ENCODE data around the gene HSD17B1. TPM values are rescaled to one million over a fixed set of nuclear protein-coding genes. Genes with fewer than 3 reads are reported as not detected.

HSD17B1 gene
- total RNA-seq, 1 experiment from 2014 or later, result 1.5 TPM

DNA sequence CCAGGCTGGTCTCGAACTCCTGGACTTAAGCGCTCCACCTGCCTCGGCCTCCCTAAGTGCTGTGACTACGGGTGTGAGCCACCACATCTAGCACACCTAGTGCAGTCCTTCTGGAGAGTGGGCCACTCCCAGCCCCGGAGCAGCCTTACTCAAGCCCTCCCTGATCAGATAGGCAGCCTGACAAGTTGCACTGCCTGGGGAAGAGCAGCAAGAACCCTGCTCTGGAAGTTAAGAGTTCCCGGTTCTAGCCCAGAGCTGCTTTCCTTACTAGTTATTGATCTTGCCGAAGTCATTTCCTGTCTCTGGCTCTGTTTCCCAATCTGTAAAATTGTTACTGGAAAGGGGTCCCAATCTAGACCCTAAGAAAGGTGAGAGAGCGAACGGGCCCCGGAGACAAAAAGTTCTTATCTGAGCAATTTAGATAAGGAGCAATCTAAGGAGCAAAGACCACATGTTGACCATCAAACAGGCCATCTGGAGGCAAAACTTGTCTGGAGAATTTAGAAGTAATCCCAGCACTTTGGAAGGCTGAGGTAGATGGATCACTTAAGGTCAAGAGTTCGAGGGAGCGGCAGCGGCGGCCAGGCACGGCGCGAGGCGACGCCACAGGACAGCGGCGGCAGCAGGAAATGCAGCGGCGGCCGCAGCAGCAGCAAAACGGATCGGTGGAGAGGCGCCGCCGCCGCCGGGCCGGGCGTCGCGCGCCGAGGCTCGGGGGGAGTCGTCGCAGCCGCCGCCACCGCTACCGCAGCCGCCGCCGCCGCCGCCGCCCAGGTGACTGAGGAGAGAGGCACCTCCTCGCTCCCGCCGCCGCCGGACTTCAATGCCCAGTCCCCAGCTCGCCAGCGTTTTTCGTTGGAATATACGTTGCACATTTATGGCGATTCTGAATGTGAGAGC lies 21.0 kb upstream of the HSD17B1 start:
- ATAC-seq, result peak; percentile 11
- H3K9me3 Mint-ChIP-seq, result no peaks in the 10 kb centered on the region
- H3K4me3 Mint-ChIP-seq, result peak overlapping the region; percentile 69
- CTCF ChIA-PET, result interaction anchor here (0.8 to 7.1 kb wide), 5 partner anchors 12 to 125 kb away, joined by 5 to 65 read pairs (median 6); no protein-coding TSS in a partner anchor
- no peaks in the 10 kb centered on the region for H3K36me3 Mint-ChIP-seq
- H3K4me1 Mint-ChIP-seq, result peaks cover 18% of the 10 kb centered on the region
- DNase-seq (ENCODE audit: low spot score), result peak; percentile 67
- H3K27me3 Mint-ChIP-seq (ENCODE audit: low read depth), result peaks cover 35% of the 10 kb centered on the region
- POLR2A ChIA-PET, result interaction anchor here (1.1 kb wide), 1 partner anchor 12 kb away, joined by 6 read pairs; no protein-coding TSS in a partner anchor
- no peak for TF ChIP-seq NR1H2 (CRISPR knock-in tag; IDR thresholded peaks at IDR 0.05)
- no peak for TF ChIP-seq CREB1 (CRISPR knock-in tag; IDR thresholded peaks at IDR 0.05)
- 0 out of 2 replicates have a peak, but pooled peaks have one; percentile 23 for TF ChIP-seq GABPB1 (CRISPR knock-in tag; IDR thresholded peaks at IDR 0.05)
- TF ChIP-seq, protein P1, sequence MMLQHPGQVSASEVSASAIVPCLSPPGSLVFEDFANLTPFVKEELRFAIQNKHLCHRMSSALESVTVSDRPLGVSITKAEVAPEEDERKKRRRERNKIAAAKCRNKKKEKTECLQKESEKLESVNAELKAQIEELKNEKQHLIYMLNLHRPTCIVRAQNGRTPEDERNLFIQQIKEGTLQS (CRISPR knock-in tag; conservative IDR thresholded peaks at IDR 0.05), result no peak
- TF ChIP-seq, protein P2, sequence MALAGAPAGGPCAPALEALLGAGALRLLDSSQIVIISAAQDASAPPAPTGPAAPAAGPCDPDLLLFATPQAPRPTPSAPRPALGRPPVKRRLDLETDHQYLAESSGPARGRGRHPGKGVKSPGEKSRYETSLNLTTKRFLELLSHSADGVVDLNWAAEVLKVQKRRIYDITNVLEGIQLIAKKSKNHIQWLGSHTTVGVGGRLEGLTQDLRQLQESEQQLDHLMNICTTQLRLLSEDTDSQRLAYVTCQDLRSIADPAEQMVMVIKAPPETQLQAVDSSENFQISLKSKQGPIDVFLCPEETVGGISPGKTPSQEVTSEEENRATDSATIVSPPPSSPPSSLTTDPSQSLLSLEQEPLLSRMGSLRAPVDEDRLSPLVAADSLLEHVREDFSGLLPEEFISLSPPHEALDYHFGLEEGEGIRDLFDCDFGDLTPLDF (CRISPR knock-in tag; IDR thresholded peaks at IDR 0.05), result no peak
- no peak for TF ChIP-seq CREM (CRISPR knock-in tag; IDR thresholded peaks at IDR 0.05)
- H3K27ac Mint-ChIP-seq, result no peak overlapping the region

DNA sequence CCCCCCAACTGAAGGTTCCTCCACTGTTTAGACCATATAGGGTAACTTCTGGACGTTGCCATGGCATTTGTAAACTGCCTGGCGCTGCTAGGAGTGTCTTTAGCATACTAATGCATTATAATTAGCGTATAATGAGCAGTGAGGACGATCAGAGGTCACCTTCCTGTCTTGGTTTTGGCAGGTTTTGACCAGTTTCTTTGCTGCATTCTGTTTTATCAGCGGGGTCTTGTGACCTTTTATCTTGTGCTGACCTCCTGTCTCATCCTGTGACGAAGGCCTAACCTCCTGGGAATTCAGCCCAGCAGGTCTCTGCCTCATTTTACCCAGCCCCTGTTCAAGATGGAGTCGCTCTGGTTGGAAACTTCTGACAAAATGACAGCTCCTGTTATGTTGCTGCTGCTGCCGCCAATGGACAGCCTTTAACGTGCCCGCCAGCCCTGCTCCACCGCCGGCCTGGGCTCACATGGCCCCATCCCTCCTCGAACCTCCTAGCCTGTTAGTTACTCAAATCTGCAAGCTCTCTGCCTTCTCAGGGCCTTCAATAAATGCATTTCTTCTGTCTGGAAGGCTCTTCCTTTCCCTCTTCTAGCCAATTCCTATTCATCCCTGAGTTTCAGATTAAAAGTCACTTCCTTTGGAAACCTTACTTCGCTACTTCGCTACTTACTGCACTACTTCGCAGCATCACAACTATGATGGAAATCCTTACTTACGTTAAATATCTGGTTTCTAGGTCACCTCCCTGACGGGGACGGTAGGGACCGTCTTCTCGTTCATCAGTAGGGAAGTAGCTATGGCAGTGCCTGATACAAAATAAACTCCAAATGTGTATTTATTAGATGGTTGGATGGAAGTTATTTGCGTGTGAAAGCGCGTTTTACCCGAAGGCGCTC lies 17.3 kb upstream of the HSD17B1 start:
- Mint-ChIP-seq H3K36me3 (peaks cover 3% of the 10 kb centered on the region; the same call in 1 of the 2 replicates), H3K27me3 (ENCODE audit: low read depth) (peaks cover 27% of the 10 kb centered on the region), H3K27ac (peak overlapping the region; percentile 85), H3K4me3 (peak overlapping the region; percentile 73), H3K4me1 (peaks cover 31% of the 10 kb centered on the region), H3K9me3 (no peaks in the 10 kb centered on the region)
- POLR2A ChIA-PET, result interaction anchor here (1.1 to 2.3 kb wide), 2 partner anchors 13 to 16 kb away, joined by 3 to 15 read pairs; no protein-coding TSS in a partner anchor
- DNase-seq (ENCODE audit: low spot score), result no peak
- peak; percentile 2; the same call in 1 of the 2 replicates for ATAC-seq
- CTCF ChIA-PET, result interaction anchor here (0.7 to 7.1 kb wide), 10 partner anchors 8 to 355 kb away, joined by 3 to 65 read pairs (median 4); partner anchors contain the start of genes CAVIN1, KCNH4, PSMC3IP and STAT3
- TF ChIP-seq ZNF121 (CRISPR knock-in tag; IDR thresholded peaks at IDR 0.05) (no peak), IRF2 (CRISPR knock-in tag; IDR thresholded peaks at IDR 0.05; ENCODE audit: borderline replicate concordance, low read depth) (no peak), ZNF416 (CRISPR knock-in tag; IDR thresholded peaks at IDR 0.05) (no peak), GTF2I (CRISPR knock-in tag; conservative IDR thresholded peaks at IDR 0.05) (no peak), CBFB (CRISPR knock-in tag; IDR thresholded peaks at IDR 0.05; ENCODE audit: low read depth) (no peak), GRHL2 (CRISPR knock-in tag; IDR thresholded peaks at IDR 0.05; ENCODE audit: insufficient replicate concordance, severe bottlenecking) (no peak), SMAD3 (CRISPR knock-in tag; IDR thresholded peaks at IDR 0.05; ENCODE audit: borderline replicate concordance) (no peak), JAZF1 (CRISPR knock-in tag; IDR thresholded peaks at IDR 0.05) (no peak), FOXJ3 (CRISPR knock-in tag; IDR thresholded peaks at IDR 0.05; ENCODE audit: borderline replicate concordance) (no peak), TCF7 (CRISPR knock-in tag; IDR thresholded peaks at IDR 0.05; ENCODE audit: low read depth) (no peak)
- TF ChIP-seq, protein P3, sequence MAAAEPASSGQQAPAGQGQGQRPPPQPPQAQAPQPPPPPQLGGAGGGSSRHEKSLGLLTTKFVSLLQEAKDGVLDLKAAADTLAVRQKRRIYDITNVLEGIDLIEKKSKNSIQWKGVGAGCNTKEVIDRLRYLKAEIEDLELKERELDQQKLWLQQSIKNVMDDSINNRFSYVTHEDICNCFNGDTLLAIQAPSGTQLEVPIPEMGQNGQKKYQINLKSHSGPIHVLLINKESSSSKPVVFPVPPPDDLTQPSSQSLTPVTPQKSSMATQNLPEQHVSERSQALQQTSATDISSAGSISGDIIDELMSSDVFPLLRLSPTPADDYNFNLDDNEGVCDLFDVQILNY (CRISPR knock-in tag; IDR thresholded peaks at IDR 0.05), result no peak
- TF ChIP-seq, protein P4, sequence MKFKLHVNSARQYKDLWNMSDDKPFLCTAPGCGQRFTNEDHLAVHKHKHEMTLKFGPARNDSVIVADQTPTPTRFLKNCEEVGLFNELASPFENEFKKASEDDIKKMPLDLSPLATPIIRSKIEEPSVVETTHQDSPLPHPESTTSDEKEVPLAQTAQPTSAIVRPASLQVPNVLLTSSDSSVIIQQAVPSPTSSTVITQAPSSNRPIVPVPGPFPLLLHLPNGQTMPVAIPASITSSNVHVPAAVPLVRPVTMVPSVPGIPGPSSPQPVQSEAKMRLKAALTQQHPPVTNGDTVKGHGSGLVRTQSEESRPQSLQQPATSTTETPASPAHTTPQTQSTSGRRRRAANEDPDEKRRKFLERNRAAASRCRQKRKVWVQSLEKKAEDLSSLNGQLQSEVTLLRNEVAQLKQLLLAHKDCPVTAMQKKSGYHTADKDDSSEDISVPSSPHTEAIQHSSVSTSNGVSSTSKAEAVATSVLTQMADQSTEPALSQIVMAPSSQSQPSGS (CRISPR knock-in tag; IDR thresholded peaks at IDR 0.05; ENCODE audit: borderline replicate concordance, low read depth), result no peak
- TF ChIP-seq, protein P5, sequence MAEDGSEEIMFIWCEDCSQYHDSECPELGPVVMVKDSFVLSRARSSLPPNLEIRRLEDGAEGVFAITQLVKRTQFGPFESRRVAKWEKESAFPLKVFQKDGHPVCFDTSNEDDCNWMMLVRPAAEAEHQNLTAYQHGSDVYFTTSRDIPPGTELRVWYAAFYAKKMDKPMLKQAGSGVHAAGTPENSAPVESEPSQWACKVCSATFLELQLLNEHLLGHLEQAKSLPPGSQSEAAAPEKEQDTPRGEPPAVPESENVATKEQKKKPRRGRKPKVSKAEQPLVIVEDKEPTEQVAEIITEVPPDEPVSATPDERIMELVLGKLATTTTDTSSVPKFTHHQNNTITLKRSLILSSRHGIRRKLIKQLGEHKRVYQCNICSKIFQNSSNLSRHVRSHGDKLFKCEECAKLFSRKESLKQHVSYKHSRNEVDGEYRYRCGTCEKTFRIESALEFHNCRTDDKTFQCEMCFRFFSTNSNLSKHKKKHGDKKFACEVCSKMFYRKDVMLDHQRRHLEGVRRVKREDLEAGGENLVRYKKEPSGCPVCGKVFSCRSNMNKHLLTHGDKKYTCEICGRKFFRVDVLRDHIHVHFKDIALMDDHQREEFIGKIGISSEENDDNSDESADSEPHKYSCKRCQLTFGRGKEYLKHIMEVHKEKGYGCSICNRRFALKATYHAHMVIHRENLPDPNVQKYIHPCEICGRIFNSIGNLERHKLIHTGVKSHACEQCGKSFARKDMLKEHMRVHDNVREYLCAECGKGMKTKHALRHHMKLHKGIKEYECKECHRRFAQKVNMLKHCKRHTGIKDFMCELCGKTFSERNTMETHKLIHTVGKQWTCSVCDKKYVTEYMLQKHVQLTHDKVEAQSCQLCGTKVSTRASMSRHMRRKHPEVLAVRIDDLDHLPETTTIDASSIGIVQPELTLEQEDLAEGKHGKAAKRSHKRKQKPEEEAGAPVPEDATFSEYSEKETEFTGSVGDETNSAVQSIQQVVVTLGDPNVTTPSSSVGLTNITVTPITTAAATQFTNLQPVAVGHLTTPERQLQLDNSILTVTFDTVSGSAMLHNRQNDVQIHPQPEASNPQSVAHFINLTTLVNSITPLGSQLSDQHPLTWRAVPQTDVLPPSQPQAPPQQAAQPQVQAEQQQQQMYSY (CRISPR knock-in tag; IDR thresholded peaks at IDR 0.05), result no peak
- TF ChIP-seq, protein P6, sequence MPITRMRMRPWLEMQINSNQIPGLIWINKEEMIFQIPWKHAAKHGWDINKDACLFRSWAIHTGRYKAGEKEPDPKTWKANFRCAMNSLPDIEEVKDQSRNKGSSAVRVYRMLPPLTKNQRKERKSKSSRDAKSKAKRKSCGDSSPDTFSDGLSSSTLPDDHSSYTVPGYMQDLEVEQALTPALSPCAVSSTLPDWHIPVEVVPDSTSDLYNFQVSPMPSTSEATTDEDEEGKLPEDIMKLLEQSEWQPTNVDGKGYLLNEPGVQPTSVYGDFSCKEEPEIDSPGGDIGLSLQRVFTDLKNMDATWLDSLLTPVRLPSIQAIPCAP (CRISPR knock-in tag; IDR thresholded peaks at IDR 0.05), result no peak
- TF ChIP-seq, protein P7, sequence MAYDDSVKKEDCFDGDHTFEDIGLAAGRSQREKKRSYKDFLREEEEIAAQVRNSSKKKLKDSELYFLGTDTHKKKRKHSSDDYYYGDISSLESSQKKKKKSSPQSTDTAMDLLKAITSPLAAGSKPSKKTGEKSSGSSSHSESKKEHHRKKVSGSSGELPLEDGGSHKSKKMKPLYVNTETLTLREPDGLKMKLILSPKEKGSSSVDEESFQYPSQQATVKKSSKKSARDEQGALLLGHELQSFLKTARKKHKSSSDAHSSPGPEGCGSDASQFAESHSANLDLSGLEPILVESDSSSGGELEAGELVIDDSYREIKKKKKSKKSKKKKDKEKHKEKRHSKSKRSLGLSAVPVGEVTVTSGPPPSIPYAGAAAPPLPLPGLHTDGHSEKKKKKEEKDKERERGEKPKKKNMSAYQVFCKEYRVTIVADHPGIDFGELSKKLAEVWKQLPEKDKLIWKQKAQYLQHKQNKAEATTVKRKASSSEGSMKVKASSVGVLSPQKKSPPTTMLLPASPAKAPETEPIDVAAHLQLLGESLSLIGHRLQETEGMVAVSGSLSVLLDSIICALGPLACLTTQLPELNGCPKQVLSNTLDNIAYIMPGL (CRISPR knock-in tag; IDR thresholded peaks at IDR 0.05), result no peak
